Measurements from ENCODE around the gene RBBP8. TPM values are rescaled to one million over a fixed set of nuclear protein-coding genes. Genes with fewer than 3 reads are reported as not detected.

The RBBP8 gene
- total RNA-seq, 6 donors from 2014 or later = 10.9 to 78.2 (median 30.3) TPM

DNA sequence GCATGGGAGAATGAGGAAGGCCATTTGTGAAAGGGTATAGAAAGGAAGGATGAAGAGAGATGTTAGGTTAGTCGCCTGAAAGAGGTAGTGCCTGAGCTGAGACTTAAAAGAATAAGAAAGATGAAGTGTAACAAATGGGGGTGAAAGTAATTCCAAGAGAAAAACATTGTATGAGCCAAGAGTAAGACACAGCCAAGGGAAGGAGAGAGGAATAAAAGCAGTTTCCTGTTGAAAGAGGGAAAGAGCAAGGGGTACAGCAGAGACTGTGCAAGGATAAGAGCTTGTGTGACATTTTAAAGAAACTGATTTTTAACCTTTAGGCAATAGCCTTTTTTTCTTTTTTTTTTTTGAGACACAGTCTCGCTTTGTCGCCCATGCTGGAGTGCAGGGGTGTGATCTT is 4.8 kb upstream of the RBBP8 start:
- ATAC-seq (ENCODE audit: low FRiP score in 2 of 2) (no peak), DNase-seq (no peak)
- WGBS, 2 donors = 88 to 94% methylated on average over 3 of the region's 3 CpGs
- Histone ChIP-seq H3K4me1 (peaks cover 0 to 8% (median 5%) of the 10 kb centered on the region in 4 donors), H3K27ac (no peak overlapping the region), H3K9me3 (no peaks in the 10 kb centered on the region), H3K4me3 (no peak overlapping the region), H3K36me3 (no peaks in the 10 kb centered on the region), H3K27me3 (no peaks in the 10 kb centered on the region)
- TF ChIP-seq, protein P1, sequence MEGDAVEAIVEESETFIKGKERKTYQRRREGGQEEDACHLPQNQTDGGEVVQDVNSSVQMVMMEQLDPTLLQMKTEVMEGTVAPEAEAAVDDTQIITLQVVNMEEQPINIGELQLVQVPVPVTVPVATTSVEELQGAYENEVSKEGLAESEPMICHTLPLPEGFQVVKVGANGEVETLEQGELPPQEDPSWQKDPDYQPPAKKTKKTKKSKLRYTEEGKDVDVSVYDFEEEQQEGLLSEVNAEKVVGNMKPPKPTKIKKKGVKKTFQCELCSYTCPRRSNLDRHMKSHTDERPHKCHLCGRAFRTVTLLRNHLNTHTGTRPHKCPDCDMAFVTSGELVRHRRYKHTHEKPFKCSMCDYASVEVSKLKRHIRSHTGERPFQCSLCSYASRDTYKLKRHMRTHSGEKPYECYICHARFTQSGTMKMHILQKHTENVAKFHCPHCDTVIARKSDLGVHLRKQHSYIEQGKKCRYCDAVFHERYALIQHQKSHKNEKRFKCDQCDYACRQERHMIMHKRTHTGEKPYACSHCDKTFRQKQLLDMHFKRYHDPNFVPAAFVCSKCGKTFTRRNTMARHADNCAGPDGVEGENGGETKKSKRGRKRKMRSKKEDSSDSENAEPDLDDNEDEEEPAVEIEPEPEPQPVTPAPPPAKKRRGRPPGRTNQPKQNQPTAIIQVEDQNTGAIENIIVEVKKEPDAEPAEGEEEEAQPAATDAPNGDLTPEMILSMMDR (IDR thresholded peaks at IDR 0.05) = no peak
- TF ChIP-seq EP300 (IDR thresholded peaks at IDR 0.05) (no peak), POLR2AphosphoS5 (IDR thresholded peaks at IDR 0.05) (no peak), POLR2A (IDR thresholded peaks at IDR 0.05) (no peak)

DNA sequence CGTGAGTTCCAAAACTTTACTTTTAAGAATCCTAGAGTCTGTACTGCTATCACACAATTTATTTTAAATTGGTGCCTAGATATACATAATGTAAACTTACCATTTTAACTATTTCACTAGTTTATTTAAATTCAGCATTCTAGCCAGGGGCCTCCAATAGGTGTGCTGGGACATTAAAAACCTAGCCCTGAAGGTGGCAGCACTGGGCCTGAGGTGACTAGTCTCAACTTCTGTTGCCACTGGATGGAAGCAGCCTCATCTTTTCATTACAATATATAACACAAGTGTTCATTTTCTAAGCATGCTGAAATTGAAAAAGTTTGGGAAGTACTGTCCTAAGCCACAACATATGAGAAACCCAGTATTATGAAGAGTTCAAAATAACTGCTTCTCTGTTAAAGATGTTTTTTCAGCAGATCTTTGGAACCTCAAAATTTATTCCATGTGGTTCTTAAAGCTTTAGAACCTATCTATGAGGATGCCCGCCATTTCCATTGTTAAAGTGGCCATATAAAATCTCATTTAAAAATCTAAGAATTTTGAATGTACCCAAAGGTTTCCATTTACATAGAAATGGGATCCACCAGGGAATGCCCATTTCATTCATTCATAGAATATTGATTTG is 2.9 kb upstream of the RBBP8 start:
- Histone ChIP-seq H3K27me3 (no peaks in the 10 kb centered on the region), H3K27ac (no peak overlapping the region), H3K4me3 (no peak overlapping the region), H3K4me1 (peaks cover 7 to 14% (median 12%) of the 10 kb centered on the region in 4 donors), H3K9me3 (no peaks in the 10 kb centered on the region), H3K36me3 (no peaks in the 10 kb centered on the region)
- ATAC-seq (ENCODE audit: low FRiP score in 2 of 2) (peak in 1 of 2 donors; percentile 72), DNase-seq (peak in 1 of 2 donors; percentile 83)
- WGBS, 2 donors = 91 to 95% methylated on average over 2 of the region's 2 CpGs
- TF ChIP-seq EP300 (IDR thresholded peaks at IDR 0.05) = no peak
- no peak for TF ChIP-seq POLR2A (IDR thresholded peaks at IDR 0.05)
- TF ChIP-seq, protein P1 (IDR thresholded peaks at IDR 0.05) = peak; percentile 50 to 76 (median 56)
- TF ChIP-seq POLR2AphosphoS5 (IDR thresholded peaks at IDR 0.05) = no peak

GRCh38 chr18:22932885-22933205 is 283 bp upstream of the RBBP8 start:
- Histone ChIP-seq H3K4me3 (peak overlapping the region; percentile 65 to 86 (median 74)), H3K4me1 (peaks cover 7 to 14% (median 12%) of the 10 kb centered on the region in 4 donors), H3K36me3 (peaks cover 0 to 12% (median 7%) of the 10 kb centered on the region in 4 donors), H3K9me3 (no peaks in the 10 kb centered on the region), H3K27me3 (no peaks in the 10 kb centered on the region), H3K27ac (peak overlapping the region; percentile 91 to 99 (median 97))
- peak; percentile 47 to 68 for ATAC-seq (ENCODE audit: low FRiP score in 2 of 2)
- DNase-seq = no peak
- WGBS, 2 donors = 1 to 4% methylated on average over 10 to 14 of the region's 17 CpGs
- no peak for TF ChIP-seq EP300 (IDR thresholded peaks at IDR 0.05)

DNA sequence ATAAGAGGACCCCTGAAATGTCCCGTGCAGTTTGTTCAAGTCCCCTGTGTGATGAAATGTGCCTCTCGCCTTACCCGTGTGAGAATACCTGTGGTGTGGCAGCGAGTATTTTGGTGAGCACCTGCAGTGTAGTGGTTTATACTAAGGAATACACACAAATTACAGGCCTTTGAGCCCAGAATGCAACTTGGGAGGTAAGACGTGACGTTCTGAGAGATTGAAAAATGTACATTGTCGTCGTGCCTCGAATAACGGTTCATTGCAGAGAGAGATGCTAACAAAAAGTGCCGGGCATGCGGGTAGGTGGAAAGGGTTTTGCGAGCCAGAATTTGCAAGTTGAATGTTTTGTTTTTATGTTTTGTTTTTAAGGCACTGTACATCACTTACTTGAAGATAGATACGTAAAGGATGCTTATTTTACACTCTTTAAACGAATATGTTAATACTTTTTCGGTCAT is 867 bp downstream of the RBBP8 start:
- H3K27ac ChIP-seq = peak overlapping the region; percentile 91 to 99 (median 97)
- WGBS, 2 donors = 12 to 17% methylated on average over 16 of the region's 16 CpGs

GRCh38 chr18:22934789-22935188 is 1.7 kb downstream of the RBBP8 start:
- Histone ChIP-seq H3K27me3 (no peaks in the 10 kb centered on the region), H3K9me3 (no peaks in the 10 kb centered on the region), H3K4me3 (no peak overlapping the region), H3K36me3 (peaks cover 0 to 20% (median 7%) of the 10 kb centered on the region in 4 donors), H3K4me1 (peaks cover 7 to 14% (median 12%) of the 10 kb centered on the region in 4 donors), H3K27ac (no peak overlapping the region)
- ATAC-seq (ENCODE audit: low FRiP score in 2 of 2) (no peak), DNase-seq (no peak)
- WGBS, 2 donors = 100% methylated on average over 1 of the region's 1 CpG
- TF ChIP-seq POLR2AphosphoS5 (IDR thresholded peaks at IDR 0.05) (no peak), EP300 (IDR thresholded peaks at IDR 0.05) (no peak), POLR2A (IDR thresholded peaks at IDR 0.05) (no peak)
- TF ChIP-seq, protein P1 (IDR thresholded peaks at IDR 0.05) = no peak

More for the DNA sequence above, 867 bp downstream of the RBBP8 start:
- H3K4me3 ChIP-seq = peak overlapping the region; percentile 65 to 86 (median 74)
- no peaks in the 10 kb centered on the region for H3K27me3 ChIP-seq
- no peak for TF ChIP-seq POLR2A (IDR thresholded peaks at IDR 0.05)
- TF ChIP-seq POLR2AphosphoS5 (IDR thresholded peaks at IDR 0.05) = no peak
- TF ChIP-seq EP300 (IDR thresholded peaks at IDR 0.05) = no peak
- TF ChIP-seq, protein P1 (IDR thresholded peaks at IDR 0.05) = no peak
- peaks cover 0 to 20% (median 7%) of the 10 kb centered on the region in 4 donors for H3K36me3 ChIP-seq
- ATAC-seq (ENCODE audit: low FRiP score in 2 of 2) = peak in 1 of 2 donors; percentile 28
- peaks cover 7 to 14% (median 12%) of the 10 kb centered on the region in 4 donors for H3K4me1 ChIP-seq
- no peaks in the 10 kb centered on the region for H3K9me3 ChIP-seq
- no peak for DNase-seq

Data from upper lobe of left lung (tissue), 6 donors.